Stimulated activated CD4-positive, alpha-beta T cell treated with anti-CD3 and anti-CD28 coated beads, Interleukin-12 subunit alpha, Interleukin-12 subunit beta, amount 100 ng/mL, for 4 hours (primary cell): Measurements from ENCODE around the gene GPD2.

ENCODE experiments used
- DNase-seq: peaks from one replicate; pipeline ENCODE4 v3.0.0-alpha.2; 2020

Gene GPD2

DNA sequence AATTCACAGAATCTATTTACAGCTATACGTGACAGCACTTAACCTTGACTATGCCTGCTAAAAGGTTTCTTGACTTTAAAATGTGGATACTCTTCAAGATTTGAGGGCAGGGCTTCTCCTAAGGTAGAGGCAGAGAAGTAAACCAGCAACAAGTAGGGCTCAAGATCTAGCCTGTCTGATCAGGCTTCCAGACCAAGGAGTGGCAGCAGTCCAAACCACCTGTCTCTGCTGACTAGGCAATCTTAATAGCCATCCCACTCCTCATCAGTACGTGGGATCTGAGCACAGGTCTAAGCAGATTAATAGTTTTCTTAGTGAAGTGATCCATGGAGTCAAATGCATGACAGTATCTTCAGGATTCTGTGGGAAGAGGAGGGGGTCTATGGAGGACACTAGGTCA is 100.4 kb downstream of the GPD2 start:
- no peak for DNase-seq

DNA sequence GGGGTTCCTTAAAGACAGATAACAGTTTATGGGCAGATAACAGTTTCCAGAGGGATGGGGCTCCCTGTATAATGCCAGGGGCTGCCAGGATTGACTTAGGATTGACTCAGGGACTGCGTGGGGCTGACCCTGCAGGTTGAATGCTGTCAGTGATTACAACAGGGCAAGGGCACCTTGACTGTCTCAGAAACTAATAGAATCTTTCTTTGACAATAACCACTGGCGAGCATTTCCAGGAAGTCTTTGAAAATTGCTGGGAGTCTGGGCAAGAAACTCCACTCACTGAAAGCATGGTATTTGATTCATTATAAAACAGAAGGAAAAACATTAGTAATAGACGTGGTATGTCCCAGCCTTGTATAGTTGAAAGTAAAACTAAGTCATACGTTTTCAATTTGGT is 101.0 kb downstream of the GPD2 start:
- no peak for DNase-seq

DNA sequence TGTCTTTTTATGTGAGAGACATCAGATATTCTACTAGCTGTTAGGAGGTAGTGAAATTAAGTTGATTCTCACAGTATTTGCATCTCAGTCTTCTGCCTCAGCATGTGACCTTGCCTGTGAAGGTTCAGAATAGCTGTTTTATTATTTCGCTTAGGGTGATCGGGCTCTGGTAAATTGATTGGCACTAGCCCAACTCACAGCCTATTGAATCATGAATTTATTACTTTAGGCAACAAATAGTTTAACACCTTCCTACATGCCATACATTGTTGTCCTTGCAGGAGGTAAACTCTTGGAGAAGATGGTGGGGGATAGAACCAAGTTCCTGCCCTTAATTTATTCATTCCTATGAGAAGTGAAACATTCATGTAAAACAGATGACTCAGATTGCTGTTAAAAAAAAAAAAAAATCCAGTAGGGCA is 101.9 kb downstream of the GPD2 start:
- DNase-seq = no peak

DNA sequence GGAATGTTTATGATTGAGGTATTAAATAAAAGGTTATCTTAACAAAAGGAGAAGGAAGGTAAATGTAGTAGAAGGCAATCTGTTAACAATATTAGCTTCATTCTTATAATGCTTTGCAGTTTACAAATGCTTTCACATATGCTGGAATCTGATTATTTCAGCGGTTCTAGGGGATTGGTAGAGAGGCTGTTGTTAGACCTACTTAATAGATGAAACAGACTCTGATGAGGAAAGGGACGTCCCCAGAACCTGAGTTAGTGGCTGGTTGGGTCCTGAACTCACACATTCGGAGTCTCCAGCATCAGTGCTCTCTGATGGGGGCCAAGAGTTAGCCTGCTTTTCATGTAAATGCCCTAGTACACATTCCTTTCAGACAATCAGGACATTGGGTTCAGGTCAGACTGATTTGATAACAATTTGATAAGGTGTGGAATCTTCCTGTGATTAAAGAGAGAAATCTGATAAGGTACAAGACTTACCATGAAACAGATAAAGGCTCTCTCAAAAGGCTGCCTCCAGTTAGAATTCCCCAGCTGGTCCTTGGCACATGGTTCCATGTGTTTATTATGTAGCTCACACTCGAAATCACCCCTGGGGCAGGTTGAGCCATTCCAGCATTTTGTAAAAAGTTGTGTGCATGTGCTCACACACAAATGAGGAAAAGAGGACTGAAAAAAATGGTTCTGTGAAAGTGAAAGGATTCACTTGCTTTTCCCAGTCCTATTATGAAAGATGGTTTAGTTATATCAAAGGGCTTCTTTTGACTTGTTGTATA is 103.1 kb downstream of the GPD2 start:
- DNase-seq = no peak

DNA sequence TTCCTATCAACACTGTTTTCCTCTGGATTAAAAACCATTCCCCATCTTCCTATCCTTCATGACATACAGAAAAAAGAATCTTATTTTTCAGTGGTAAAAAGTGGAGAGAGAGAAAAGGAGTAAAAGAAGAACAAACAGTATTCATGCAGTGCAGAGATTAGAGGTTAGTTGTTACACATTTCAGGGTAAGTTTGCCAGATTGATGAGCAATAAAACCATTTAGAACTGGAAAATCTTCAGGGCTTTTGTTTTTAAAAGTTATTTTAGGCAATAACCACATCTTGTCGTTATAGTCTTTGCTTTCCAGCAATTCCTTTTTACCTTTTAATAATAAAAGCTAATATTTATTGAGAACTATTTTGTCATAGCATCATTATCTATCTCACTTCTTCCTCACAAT is 104.5 kb downstream of the GPD2 start:
- no peak for DNase-seq

DNA sequence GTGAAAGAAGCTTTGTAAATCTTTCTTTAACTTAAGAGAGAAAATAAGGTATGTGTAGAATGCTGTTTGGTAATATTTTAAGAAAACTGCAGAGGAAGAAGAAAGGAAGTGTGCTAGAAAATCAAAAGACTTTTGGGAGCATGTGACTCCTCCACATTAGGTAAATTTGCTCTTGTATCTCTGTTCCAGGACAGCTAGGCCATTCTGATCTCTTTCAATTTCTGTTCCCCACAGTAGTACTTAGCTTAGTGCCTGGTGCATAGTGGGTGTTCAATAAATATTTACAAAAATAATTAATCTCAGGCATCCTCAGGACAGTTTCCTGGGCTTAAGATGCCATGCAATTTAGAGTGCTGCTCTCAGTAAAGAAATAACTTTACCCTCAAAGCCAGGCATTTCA is 105.0 kb downstream of the GPD2 start:
- no peak for DNase-seq

DNA sequence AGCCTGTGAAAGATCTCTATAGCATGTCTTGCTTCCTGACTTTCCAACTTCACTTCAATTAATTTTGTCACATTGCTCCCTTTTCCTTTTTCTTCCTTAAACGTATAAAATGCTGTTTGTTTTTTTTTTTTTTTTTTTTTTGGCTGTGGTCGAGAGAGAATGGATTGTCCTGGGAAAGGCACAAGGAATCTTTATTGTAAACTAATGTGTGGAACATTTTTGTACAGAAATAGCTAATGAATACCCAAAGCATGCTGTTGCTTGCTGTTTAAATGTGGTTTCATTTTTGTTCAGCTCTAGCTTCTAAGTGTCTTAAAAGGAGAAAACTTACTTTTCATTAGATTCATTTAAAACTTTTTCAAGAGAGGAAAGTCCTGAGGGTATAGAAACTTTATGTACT is 105.5 kb downstream of the GPD2 start:
- no peak for DNase-seq

DNA sequence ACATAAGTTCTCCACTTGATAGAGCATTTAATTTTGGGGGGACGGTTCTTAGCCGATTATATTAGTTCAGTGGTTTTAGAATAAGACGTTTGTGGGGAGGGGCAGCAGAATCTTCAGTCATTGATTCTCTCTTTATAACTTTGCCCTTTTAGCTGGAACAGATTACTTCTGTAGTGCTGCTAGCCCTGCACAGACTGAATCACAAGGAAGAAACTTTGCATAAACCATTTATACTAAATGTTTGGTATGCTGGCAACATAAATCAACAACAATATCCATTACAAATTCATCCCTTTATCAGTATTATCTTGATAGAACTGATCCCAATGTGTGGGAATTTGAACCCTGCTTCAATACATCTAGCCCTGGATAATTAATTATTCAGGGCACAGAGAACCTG is 112.2 kb downstream of the GPD2 start:
- no peak for DNase-seq

DNA sequence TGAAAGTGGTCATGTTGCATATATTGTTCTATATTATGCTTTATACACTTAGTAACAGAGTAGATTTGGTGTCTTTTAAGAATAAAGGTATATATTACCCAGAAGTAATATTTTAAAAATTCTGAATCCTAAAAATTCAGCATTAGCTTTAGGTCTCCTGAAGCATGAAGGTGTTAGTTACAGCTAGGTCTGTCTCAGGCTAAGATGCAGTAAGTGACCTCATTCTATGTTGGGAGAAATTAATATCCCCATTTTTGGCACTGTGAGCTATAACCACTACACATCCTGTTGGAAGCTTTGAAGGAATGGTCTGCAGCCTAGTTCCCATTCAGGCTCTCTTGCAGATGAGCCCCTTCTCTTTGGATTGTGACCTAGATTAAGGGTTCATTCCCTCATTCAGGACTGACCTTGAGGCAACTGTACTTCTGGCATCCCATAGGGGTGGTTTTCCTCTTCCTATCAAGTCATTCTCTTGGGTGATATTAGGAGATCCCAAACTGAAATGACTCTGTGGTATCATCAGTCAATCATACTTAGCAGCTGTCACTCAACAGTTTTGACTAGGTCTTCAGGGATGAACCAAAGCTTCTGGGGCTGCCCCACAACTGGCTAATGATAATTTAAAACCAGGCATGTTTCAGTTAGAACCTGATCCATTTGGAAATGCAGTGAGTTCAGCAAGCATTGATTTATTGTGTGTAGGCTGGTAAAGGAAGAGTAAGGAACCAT is 117.7 kb downstream of the GPD2 start:
- DNase-seq = no peak

DNA sequence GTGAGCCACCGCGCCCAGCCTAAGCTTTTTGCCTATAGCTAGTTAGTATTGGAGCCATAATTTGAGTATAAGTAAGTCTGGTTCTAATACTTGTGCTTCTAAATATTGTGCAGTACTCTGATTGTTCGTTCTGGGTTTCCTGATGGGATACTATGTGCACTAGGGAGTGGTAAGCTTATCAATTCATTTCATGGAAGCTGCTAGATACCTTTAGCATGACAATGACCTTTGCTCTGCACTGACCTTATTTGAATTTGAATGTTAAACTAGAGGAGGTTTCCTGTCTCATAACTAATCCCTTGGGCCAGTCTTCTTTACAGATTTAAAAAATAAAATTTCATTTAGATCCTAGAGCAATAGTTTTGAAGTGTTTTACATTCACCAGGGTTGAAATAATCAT is 125.1 kb downstream of the GPD2 start:
- DNase-seq = no peak

DNA sequence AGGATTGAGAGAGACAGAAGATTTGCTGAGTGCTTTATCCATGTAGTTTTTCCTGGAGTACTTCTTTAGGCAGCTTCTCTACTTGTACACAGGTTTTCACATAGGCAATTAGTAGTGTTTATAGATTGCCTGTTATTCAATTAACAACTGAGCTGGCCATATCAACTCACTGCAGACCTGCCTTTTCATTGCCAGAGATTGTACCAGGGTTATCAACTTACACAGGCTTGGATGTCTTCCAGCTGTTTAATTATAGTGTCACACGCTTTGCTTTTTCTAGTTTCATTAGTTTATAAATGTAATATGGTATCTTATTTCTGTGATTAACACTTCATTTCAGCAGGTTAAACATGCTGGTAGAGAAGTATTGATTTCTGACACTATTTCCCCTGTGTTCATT is 125.9 kb downstream of the GPD2 start:
- no peak for DNase-seq

DNA sequence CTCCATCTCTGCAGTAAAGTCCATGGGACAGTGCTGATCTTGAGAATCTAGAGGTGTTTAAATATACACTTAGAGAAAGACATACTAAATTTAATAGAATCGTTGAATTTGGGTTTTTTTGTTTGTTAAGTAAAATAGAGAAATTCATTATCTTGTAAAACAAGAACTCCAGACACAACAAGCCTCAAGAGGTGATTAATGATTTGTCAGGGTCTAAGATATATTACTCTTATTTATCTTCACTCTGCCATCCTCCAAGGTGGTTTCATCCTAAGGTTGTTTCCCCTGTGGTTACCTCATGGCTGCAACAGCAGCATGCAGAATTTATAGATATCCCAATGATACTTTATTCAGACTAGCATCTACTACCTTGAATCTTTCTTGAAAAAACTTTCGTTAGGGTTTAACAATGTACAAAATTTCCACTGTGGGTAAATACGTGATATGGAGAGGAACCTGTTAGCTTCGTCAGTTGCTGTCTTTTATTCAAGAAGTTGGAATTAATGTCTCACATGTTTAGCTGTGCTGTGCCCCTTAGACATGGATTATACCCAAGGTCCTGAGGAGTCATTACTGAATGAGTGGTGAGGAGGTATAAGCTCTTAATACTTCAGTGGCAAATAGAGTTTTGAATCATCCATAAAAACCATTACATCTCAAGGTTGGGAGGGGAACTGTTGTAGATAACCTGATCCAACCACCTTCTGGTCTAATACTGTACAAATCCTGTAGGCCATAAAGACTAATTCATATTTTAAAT is 128.0 kb downstream of the GPD2 start:
- no peak for DNase-seq

DNA sequence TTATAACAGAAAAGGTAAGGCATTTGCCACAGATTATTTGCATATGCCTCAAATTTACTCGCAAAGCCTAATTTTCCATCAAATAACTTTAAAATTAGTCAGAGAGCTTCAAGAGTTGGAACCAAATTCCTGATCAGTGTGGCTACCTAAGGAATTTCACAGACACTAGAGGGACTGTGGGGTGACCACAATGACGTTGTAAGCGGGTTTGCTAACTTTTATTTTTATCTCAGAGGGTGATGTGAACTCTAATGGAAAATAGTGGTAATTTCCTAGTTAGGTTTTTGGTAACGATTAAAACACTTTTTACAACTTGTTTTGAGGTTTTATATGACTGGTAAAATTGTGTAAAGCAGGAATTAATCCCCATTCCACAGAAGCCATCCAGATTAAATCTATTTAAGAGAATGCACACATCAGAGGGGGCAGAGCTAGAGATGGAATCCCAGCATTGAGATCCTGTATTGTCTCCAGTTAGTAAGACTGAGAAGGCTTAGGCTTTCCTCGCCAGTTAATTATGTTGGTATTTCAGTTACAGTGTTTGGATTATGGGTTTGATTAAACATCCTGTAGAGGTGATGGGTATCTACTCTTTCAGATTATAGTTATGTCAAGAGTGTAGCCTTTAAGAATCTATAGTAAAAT is 129.0 kb downstream of the GPD2 start:
- DNase-seq = no peak

DNA sequence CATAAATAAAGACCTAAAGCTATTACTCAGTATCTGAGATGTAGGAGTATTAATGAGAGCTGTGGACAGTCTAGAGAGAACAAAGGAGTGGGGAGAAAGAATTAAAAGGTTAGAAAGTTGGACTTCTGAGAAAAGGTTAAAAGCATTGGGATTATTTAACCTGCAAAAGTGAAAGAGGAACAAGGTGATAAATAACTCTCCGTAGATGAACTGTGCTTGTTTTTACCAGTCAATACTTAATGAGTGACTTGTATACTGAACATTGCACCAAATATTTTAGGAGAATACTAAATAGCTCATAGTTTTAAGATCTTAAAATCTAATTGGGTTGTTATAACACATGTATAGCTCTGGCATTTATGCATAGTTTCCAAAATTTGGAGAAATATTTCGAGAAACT is 137.5 kb downstream of the GPD2 start:
- DNase-seq = no peak

DNA sequence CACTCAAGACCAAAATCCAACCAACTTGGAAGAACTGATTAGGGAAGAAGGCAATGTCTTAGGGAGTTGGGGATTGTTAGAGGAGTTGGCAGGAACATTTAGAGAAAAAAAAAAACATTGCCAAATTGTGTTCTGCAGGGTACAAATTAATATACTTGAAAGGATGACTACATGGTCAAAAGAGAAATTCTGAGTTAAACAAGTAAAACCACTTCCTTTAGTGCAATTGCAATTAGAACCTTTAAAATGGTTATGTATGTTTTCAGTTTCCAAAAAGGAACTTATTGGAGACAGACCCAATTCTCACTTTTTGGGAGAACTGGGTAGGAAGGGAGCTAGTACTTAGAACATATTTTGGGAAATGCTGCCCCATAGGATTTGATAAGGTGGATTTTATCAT is 137.9 kb downstream of the GPD2 start:
- DNase-seq = no peak

DNA sequence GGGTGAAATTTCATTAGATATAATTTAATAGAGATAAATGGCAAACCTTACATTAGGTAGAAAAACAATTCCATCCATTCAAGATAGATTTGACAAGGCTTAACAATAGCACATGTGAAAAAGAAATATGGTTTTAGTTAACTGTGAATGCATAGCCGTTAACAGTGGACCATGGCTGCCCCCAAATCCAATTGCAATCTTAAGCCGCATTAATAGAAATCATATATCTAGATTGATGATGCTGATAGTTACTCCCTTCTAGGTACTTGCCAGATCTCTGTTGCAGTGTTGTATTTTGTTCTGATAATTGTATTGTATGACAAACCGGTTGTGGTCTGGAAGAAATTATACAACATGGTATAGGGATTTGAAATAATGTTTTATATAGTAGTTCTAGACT is 139.8 kb downstream of the GPD2 start:
- no peak for DNase-seq

DNA sequence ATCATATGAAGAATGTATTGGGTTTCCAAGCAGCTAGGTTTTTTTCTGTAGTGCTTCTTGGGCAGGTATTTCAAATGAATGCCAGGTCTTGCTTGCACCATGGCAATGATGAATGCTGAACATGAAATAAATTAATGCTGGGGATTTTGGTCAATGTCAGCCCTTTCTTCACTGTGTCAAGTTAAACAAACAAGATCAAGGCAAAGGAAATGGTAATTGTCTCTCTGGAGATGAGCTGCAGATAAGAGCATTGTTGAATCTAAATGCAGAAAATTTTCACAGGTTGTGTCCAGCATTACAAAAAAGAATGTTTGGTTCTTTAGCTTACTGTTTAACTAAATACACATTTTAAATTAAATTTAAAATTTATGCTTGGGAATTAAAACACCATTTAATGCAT is 144.3 kb downstream of the GPD2 start:
- DNase-seq = no peak

DNA sequence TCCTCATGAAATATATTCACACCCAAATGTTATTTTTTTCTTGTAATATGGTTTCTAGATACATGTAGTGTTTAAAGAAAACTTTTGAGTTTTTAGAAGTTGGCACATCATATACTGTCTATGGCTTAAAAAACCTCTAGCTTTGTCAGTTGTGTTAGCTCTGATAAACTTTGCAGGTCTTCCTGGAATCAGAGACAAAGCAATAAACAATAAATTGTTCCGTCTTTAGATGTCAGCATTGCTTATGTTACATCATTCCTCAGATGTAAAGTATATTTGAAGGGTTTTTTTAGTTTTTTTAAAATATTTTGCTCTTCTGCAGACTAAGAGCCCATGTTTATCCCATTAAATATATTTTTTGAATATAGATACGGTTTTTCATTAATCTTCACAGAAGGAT is 145.1 kb downstream of the GPD2 start:
- DNase-seq = no peak

DNA sequence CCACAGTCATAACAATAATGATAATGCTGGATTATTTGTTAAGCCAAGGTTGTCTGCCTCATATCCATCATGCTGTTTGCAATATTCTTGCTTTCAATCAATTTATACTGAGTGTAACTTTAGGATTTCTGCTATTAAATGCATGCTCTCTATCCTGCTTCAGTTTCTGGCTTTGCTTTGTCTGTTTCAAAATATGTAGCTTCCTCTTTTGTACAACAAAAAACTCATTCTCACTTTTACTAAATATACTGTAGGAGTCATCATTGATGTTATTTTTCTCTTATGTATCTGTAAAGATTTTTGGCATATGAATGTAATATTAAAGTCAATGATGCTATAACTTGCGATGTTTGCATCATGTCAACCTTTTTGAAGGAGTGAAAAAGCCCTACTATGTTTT is 149.3 kb downstream of the GPD2 start:
- DNase-seq = no peak

DNA sequence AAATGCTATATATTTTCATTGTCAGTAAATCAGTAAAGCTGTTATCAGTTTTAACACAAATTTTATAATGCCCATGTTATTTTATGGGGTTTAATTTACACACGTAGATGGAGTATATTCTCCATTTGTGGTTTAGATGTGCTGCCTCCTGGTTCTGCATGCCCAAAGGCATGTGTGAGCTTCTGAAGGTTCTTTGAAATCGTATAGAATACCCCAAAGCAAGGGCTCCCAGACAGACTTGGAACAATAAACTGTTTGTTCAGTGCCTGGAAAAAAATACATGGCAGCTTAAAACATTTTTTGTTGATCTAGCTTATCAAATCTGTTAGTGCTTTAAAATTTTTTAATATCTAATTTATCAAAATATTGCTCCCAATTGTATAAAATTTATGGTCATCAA is 150.4 kb downstream of the GPD2 start:
- no peak for DNase-seq

DNA sequence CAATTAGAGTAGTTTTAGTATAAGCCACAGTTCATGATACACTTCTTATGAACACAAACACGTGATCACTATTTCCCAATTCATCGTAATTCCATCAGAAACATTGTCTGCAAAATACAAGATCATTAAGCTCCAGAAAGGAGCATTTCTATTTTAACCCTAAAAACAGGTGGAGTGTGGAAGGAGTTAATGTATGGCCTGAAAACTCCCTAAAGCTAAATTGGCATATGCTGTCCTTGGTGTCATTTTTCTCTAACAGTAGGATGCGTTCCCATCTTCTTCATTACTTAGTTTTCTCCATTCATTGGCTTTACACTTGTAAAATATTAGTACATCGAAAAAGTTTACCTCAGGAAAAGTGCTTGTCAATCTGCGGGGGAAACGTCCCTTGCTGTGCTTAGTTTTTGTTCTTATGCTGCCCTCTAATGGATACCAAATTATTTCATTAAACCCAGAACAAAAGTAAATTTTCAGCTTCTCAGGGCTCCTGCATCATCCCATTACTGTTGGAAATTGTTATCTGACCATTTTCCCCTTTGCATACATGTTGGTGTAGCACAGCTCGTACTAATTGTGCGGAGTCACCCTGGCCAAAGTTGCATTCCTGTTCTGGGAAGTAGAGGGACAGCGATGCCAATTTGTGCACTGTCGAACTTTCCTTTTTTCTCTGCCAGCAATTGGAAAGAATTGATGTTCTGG is 153.4 kb downstream of the GPD2 start:
- no peak for DNase-seq

DNA sequence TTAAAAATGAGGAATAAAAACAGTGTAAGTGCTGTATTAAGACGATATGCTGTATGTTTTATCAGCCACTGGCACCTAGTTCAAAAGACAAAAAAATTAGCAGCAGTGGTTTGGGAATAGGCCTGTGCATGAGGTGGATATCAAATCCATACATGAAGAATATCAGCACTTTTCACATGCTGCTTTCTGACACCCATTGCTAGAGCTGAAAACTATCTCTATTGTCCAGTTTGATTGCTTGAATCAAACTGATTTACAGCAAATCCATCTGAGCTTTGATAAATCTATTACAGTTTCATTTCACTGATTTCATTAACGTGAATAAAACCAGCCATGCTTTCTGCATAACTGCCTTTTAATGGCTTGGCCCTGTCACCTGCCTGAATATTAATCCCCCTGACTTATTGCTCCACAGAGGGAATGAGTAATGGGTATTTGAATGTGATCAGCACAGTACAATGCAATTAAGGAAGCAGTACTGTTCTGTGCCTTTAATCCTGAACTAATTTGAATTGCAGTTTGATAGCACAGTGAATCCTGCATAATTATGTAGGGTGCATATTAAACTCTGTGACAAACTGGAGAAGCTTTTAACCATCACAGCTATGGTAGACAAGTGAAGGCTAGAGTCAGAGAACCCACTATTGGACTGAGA is 154.0 kb downstream of the GPD2 start:
- DNase-seq = no peak
